SK-MEL-5 (cell line): ENCODE data around the gene ARG1. TPM values are rescaled to one million over a fixed set of nuclear protein-coding genes. Genes with fewer than 3 reads are reported as not detected.
A peak's percentile ranks its signal among the peaks of the same experiment; 100 is the strongest.
"Not testable (repeated sequence)": the region's sequence is repeated elsewhere in the genome, so short reads cannot be mapped to it uniquely, and the experiment has no call there.

Experiments
- DNase-seq: peaks from one replicate; pipeline ENCODE4 v3.0.0-alpha.2; 2016; ENCODE audit warnings: low read depth, low spot score
- in situ Hi-C: cut with HindIII; loops from 2 replicates; pipeline ENCODE4 v1.10.0; 2016; ENCODE audit warnings: low sequenced_read_pairs, high pct_unique_total_duplicates, low pct_unique_long_range_greater_than_20kb
- polyA plus RNA-seq, 2 experiments: library from polyadenylated mRNA; depleted of rRNA; stranded (reverse); fragments of >200 nt; gene quantifications; 2 replicates each; pipeline ENCODE4 v1.2.3, GENCODE V29; 2015
- total RNA-seq: library from RNA; depleted of rRNA; stranded (reverse); fragments of >200 nt; shearing (Covaris generic); gene quantifications from 2 replicates; pipeline ENCODE4 v1.2.3, GENCODE V29; 2014; rRNA removed

ARG1 gene
- total RNA-seq: not detected in 2 replicates
- not detected in 2 replicates for polyA plus RNA-seq (2015; cell fraction: cytosol; rRNA removed)
- not detected in 2 replicates for polyA plus RNA-seq (2015; cell fraction: nucleus; rRNA removed)

- in situ Hi-C loops: no loop called here
- DNase-seq: no peak
Measured at GRCh38 chr6:131572686-131573415, at the start of gene ARG1. Gene ARG1 (plus strand): TSS chr6:131573226. CDS start chr6:131573283, 57 bp downstream.

DNA sequence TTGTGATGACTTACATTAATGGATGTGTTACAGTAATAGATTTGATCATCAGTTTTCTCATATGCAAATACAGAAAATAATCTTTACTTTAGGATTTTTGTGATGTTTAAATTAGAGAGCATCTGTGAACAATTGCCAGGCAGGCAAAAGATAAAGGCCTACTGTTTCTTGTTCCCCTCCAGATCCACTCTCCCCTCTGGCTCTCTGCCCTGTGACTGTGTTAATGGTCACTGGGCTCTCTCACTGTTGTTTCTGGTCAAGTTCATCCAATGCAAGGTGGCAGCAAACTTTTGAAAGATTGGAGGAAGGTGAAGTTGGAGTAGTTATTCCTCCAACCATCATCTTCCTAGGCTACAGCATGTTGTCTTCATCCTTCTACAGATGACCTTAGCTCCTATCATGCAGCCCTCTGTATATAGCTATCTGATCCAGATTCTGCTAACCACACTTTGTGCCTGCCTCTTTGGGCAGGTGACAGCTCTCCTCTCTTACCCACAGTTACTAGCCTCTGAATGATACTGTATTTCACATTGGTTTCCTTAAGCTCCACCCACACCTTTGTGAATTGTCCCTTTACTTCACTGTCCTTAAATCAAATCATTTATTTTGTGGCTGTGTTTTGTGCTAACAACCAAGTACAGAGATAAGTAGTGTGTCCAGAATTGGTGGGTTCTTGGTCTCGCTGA, 48.9 kb upstream of the ARG1 start:
- in situ Hi-C loops: no loop called here
- no peak for DNase-seq

DNA sequence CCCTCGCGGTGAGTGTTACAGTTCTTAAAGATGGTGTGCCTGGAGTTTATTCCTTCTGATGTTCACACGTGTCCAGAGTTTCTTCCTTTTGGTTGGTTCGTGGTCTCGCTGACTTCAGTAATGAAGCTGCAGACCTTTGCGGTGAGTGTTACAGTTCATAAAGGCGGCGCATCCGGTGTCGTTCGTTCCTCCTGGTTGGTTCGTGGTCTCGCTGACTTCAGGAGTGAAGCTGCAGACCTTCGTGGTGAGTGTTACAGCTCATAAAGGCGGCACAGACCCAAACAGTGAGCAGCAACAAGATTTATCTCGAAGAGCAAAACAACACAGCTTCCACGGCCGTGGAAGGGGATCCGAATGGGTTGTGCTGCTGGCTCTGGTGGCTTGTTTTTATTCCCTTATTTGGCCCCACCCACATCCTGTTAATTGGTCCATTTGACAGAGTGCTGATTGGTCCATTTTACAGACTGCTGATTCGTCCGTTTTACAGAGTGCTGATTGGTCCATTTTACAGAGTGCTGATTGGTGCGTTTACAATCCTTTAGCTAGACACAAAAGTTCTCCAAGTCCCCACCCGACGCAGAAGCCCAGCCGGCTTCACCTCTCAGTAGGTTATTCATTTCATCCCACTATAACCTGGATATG, 48.2 kb upstream of the ARG1 start:
- DNase-seq: no peak
- in situ Hi-C loops: no loop called here

- in situ Hi-C loops, DNase-seq: not testable (repeated sequence)
Measured at GRCh38 chr6:131530936-131531335, 42.1 kb upstream of the ARG1 start.

DNA sequence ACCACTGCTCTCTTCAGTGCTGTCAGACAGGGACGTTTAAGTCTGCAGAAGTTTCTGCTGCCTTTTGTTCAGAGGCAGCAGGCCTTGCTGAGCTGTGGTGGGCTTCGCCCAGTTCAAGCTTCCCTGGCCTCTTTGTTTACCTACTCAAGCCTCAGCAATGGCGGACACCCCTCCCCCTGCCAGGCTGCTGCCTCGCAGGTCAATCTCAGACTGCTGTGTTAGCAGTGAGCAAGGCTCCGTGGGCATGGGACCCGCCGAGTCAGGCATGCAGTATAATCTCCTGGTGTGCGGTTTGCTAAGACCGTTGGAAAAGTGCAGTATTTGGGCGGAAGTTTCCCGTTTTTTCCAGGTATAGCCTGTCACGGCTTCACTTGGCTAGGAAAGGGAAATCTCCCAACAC, 41.3 kb upstream of the ARG1 start:
- in situ Hi-C loops, DNase-seq: not testable (repeated sequence)

GRCh38 chr6:131532580-131533039, 40.4 kb upstream of the ARG1 start:
- in situ Hi-C loops: no loop called here

DNA sequence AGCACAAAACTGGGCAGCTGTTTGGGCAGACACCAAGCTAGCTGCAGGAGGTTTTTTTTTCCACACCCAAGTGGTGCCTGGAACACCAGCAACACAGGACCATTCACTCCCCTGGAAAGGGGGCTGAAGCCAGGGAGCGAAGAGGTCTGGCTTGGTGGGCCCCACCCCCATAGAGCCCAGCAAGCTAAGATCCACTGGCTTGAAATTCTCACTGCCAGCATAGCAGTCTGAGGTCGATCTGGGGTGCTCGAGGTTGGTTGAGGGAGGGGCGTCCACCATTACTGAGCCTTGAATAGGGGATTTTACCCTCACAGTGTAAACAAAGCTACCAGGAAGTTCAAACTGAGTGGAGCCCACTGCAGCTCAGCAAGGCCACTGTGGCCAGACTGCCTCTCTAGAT, 34.4 kb upstream of the ARG1 start:
- in situ Hi-C loops, DNase-seq: not testable (repeated sequence)

More at GRCh38 chr6:131532580-131533039, 40.4 kb upstream of the ARG1 start:
- DNase-seq: no peak

GRCh38 chr6:131545317-131545716, 27.7 kb upstream of the ARG1 start:
- in situ Hi-C loops: no loop called here
- no peak for DNase-seq

- in situ Hi-C loops: no loop called here
- DNase-seq: no peak
Measured at GRCh38 chr6:131547488-131547887, 25.5 kb upstream of the ARG1 start.

- in situ Hi-C loops: no loop called here
- no peak for DNase-seq
Measured at GRCh38 chr6:131548441-131548840, 24.6 kb upstream of the ARG1 start.

DNA sequence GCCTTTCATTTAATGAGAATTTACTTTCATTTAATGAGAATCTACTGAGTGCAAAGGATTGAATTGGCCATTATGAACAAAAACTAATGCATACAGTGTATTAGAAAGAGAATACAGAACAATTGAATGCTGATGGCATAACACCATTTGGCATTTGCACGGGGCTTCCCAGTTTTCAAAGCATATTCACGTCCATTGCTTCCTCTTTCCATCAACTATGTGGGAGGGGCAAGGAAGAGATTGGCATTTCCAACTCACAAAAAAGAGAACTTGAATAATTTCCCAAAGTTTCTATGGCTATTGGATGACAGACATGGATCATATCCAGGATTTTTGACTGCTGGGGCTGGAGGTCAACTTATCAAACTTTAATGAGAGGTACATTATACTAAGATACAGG, 23.2 kb upstream of the ARG1 start:
- no peak for DNase-seq
- in situ Hi-C loops: no loop called here

DNA sequence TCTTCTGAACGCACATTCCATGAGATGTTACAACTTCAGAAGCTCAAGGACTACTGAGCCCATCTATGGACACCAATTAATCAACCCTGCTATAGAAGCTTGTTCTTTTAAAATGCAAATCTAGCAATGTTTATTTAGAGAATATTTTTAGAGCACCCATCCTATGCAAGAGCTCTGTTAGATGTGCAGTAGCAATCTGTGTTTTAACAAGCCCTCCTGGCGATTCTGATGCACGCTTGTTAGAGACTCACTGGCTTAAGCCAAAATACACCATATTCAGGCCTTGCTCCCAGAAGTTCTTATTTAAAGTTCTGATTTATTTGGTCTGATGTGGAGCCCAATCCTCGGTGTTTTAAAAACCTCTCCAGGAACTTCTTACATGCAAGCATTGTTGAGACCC, 21.1 kb upstream of the ARG1 start:
- in situ Hi-C loops: no loop called here
- DNase-seq: no peak

GRCh38 chr6:131552572-131552971, 20.5 kb upstream of the ARG1 start:
- in situ Hi-C loops: no loop called here
- no peak for DNase-seq

DNA sequence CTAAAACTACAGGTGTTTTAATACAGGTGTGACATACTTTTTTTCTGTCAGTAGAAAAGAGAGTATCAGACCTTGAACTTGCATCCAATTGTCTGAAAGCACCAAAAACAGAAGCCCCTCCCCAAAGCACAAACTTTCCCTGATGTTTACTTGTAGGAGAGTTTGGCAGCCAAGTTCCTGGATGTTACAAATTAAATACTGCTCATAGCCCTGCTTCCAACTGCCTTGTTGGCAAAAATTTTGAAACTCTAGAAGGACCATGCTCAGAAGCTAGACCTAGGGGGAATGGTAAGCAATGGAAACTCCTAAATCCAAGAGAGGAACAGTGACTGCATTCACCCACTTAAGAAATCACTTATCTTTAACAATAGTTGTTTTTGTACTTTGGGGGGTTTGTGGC, 17.0 kb upstream of the ARG1 start:
- in situ Hi-C loops: no loop called here
- DNase-seq: peak; percentile 41

DNA sequence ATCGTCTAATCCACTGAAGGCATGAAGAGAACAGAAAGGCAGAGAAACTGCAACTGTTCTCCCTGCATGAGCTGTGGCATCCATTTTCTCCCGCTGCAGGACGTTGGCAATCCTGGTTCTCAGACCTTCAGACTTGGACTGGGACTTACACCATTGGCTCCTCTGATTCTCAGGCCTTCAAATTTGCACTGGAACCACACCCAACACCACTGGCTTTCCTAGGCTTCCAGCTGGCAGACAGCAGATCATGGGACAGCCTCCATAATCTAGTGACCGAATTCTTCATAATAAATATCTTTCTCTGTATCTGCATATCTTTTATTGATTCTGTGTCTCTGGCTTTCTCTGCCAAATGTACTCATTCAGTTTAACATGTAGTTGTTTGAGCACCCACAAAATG, 14.1 kb upstream of the ARG1 start:
- no peak for DNase-seq
- in situ Hi-C loops: no loop called here

DNA sequence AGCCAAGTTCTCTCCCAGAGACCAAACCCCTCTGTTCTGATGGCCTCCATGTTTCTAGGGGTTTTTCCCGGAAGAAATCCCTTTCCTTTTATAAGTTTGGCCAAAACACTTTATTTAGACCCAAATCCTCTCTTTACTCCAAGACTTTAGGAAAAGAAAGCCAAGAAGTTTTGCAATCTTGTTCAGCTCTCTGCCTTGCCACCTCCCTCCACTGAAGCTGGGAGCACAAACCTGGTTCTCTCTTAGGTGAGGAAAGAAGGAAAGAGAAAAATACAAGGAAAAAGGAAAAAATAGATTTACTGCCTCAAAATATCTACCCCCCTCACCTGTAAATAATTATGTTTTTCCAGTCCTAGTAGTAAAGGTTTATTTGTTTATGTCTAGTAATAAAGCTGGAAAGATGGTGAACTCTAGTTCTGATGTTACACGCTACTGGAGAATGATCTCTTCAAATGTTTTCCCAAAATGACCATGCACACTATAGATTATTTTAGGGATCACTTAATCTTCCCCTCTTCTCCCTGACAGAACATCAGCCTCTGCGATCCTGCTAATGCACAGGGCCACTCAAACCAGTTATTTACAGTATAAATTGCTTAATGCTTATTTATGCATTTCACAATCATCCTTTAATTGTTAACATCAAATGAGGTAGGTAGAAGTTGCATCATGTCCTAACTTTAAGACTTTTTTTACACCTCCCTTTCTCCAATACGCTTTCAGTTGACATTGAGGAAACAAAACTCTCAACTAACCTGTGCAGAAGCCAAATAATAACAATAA, 10.9 kb upstream of the ARG1 start:
- no peak for DNase-seq
- in situ Hi-C loops: no loop called here

DNA sequence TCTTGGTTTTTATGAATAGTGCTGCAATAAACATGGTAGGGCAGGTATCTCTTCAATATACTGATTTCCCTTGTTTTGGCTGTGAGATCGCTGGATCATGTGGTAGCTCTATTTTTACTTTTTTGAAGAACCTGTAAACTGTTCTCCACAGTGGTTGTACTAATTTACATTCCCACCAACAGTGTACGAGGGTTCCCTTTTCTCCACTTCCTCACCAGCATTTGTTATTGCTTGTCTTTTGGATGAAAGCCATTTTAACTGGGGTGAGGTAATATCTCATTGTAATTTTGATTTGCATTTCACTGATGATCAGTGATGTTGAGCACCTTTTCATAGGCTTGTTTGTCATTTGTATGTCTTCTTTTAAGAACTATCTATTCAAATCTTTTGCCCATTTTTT, 8.0 kb upstream of the ARG1 start:
- in situ Hi-C loops: no loop called here

GRCh38 chr6:131568726-131569125, 4.3 kb upstream of the ARG1 start:
- in situ Hi-C loops: no loop called here
- DNase-seq: no peak

More for the DNA sequence above, 8.0 kb upstream of the ARG1 start:
- DNase-seq: no peak
